Adrenal gland (tissue), 12 donors: Measurements from ENCODE around the gene MPG. TPM values are rescaled to one million over a fixed set of nuclear protein-coding genes. Genes with fewer than 3 reads are reported as not detected.

Source experiments
- DNase-seq, 7 donors: peaks; one replicate each; pipeline ENCODE4 v3.0.0-alpha.2; 2019 to 2020
- H3K27ac ChIP-seq, 5 donors: fragments of 200-600 bp; sonication (generic) in 4 of 5; 1 replicate in 3 of 5; 2 replicates in 2 of 5; pipeline versions ENCODE4 v1.5.1 to v1.8.0; 2016 to 2020; ENCODE audit warnings: mild to moderate bottlenecking in 1 of 5
- H3K27me3 ChIP-seq: fragments of 200-600 bp; 2 replicates; pipeline ENCODE4 v1.8.0; 2021
- H3K36me3 ChIP-seq, 2 donors: fragments of 200-600 bp; replicated peaks in 1 of 2; 1 replicate in 1 of 2; 2 replicates in 1 of 2; pipeline versions ENCODE4 v1.5.1 to v1.8.0; 2018 to 2022
- H3K4me1 ChIP-seq, 2 donors: fragments of 200-600 bp; replicated peaks in 1 of 2; 1 replicate in 1 of 2; 2 replicates in 1 of 2; pipeline versions ENCODE4 v1.5.1 to v1.8.0; 2018 to 2021
- H3K4me3 ChIP-seq, 4 donors: fragments of 200-600 bp; sonication (generic) in 3 of 4; one replicate each; pipeline ENCODE4 v1.5.1; 2016 to 2018
- H3K9me3 ChIP-seq, 3 donors: fragments of 200-600 bp; sonication (generic) in 1 of 3; replicated peaks in 1 of 3; 1 replicate in 2 of 3; 2 replicates in 1 of 3; pipeline versions ENCODE4 v1.5.1 to v1.8.0; 2016 to 2021
- POLR2A ChIP-seq, 2 donors: fragments of 450-650 bp; IDR thresholded peaks; one replicate each; pipeline ENCODE4 v1.6.1; 2017; ENCODE audit warnings: antibody characterized with exemption in 2 of 2, mild to moderate bottlenecking in 2 of 2, moderate library complexity in 1 of 2
- WGBS, 4 donors: extraction: QIAGEN DNeasy Blood & Tissue Kit in 2 of 4; methylation state at CpG; one replicate each; pipeline versions ENCODE4 v1.1.5 to v1.1.7; 2013 to 2017; 5-methylcytosine and 5-hydroxymethylcytosine counted together
- intact Hi-C, 2 donors: fragments of 100-400 bp; cut with DNase I; formaldehyde crosslinking; loops; one replicate each; pipeline versions ENCODE4 v1.14.1 to v1.15.0; 2022 to 2023
- polyA plus RNA-seq, 3 donors: library from polyadenylated mRNA; stranded (reverse); fragments of 200-250 nt in 2 of 3; fragments of 350-450 nt in 1 of 3; fragmentation: Illumina TruSeq in 1 of 3; extraction: RNeasy Lipid Tissue Mini Kit (QIAGEN cat#74804) in 1 of 3; gene quantifications; one replicate each; pipeline ENCODE4 v1.2.3, GENCODE V29; 2013 to 2014
- total RNA-seq, 9 donors: library from RNA; depleted of rRNA in 4 of 9; stranded (reverse); fragments of >200 nt in 4 of 9; fragments of 120-200 nt in 1 of 9; fragmentation: NEBNext Ultra II Directional in 1 of 9; extraction: Animal tissue kit (Norgen Biotek cat#: 25700) in 1 of 9; gene quantifications; one replicate each; pipeline versions ENCODE4 v1.1.0 to v1.2.4, GENCODE V29; 2013 to 2023
- TF ChIP-seq, protein P1 (sequence below), 6 experiments: fragments of 450-650 bp in 4 of 6; fragments of 200-600 bp in 2 of 6; sonication (generic) in 1 of 6; IDR thresholded peaks; 1 replicate in 5 of 6; 2 replicates in 1 of 6; pipeline versions ENCODE4 v1.5.1 to v1.8.0; 2016 to 2021; ENCODE audit warnings: antibody characterized with exemption in 6 of 6, mild to moderate bottlenecking in 2 of 6, moderate library complexity in 1 of 6
- donor health status: healthy with polysubstance abuse.
- donor health status: Bipolar disorder and iron deficiency.
- donor health status: DM: yes; HTN: yes; CAD: no.
- donor health status: DM: no; HTN: no; CAD: no.
- donor health status: DM: no; HTN: no; CAD: no.
- donor health status: DM: yes; HTN: yes; CAD: no.

Gene MPG
- total and polyA plus RNA-seq, 12 donors: 5.0 to 207 (median 91.3) TPM

DNA sequence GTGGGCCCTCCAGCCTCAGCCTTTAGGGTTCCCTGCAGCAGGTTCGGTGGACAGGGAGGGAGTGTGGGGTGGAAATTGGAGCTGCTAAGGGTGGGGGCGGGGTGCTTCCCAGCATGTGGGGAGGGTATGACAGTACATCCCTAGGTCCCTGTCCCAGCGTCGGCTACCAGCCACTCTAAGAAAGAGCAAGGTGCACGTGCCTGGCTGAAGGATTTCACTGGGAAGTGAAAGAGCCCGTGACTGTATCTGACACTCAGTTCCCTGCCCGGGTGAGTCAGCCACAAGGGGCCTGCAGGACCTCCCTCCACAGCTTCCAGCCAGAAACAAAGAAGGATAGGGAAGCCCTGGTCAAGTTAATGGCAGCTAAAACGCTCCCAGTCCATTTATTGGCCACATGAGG is 20.3 kb upstream of the MPG start:
- no peak for TF ChIP-seq POLR2A (IDR thresholded peaks at IDR 0.05)
- intact Hi-C loops: no loop called here
- H3K9me3 ChIP-seq: no peaks in the 10 kb centered on the region
- H3K27ac ChIP-seq: no peak overlapping the region
- peaks cover 5 to 8% of the 10 kb centered on the region in 2 donors for H3K4me1 ChIP-seq
- no peak overlapping the region for H3K4me3 ChIP-seq
- WGBS, 4 donors: 72 to 86% (median 76%) methylated on average over 5 to 8 of the region's 8 CpGs
- DNase-seq: no peak
- peaks cover 0 to 28% of the 10 kb centered on the region in 2 donors for H3K36me3 ChIP-seq
- no peaks in the 10 kb centered on the region for H3K27me3 ChIP-seq

DNA sequence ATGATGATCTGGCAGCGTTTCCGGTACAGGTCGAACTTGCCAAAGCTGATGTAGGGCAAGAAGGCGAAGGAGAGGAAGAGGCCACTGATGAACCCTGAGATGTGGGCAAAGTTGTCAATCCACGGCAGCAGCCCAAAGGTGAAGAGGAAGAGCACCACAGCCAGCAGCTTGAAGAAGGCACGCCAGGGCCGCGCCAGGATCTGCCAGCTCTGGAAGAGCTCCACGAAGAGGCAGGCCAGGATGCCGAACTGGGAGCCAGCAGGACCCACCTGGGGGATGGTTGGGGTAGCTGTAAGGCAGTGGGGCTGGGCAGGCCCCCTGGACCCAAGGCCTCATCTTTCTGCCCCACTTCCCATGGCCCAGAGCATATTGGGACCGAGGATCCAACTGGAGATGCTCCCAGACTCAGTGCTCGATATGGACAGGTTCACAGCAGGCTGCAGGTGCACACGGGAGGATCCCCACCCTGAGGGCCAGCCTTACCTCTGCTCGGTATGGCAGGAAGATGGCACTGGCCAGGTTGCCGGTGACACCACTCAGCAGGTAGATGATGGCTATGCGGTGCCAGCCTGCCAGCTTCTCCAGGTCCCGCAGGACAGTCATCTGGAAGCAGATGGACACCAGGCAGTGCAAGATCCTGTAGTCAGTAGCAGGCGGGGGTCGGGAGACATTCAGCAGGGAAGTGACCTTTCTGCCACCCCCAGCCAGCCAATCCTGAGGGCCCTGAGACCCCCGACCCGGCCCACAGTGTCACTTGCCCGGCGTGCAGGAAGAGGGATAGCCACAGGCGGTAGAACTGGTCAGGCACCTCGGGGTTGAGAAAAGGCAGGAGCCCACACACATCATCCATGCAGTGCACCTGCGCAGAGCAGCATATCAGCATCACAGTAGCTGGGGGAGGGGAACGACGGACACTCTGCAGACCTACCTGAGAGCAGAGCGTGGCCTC is 19.3 kb upstream of the MPG start:
- DNase-seq: no peak
- peaks cover 5 to 6% of the 10 kb centered on the region in 2 donors for H3K4me1 ChIP-seq
- no peak overlapping the region for H3K27ac ChIP-seq
- no peak for TF ChIP-seq POLR2A (IDR thresholded peaks at IDR 0.05)
- TF ChIP-seq, protein P1, sequence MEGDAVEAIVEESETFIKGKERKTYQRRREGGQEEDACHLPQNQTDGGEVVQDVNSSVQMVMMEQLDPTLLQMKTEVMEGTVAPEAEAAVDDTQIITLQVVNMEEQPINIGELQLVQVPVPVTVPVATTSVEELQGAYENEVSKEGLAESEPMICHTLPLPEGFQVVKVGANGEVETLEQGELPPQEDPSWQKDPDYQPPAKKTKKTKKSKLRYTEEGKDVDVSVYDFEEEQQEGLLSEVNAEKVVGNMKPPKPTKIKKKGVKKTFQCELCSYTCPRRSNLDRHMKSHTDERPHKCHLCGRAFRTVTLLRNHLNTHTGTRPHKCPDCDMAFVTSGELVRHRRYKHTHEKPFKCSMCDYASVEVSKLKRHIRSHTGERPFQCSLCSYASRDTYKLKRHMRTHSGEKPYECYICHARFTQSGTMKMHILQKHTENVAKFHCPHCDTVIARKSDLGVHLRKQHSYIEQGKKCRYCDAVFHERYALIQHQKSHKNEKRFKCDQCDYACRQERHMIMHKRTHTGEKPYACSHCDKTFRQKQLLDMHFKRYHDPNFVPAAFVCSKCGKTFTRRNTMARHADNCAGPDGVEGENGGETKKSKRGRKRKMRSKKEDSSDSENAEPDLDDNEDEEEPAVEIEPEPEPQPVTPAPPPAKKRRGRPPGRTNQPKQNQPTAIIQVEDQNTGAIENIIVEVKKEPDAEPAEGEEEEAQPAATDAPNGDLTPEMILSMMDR (IDR thresholded peaks at IDR 0.05): no peak
- no peaks in the 10 kb centered on the region for H3K27me3 ChIP-seq
- H3K9me3 ChIP-seq: no peaks in the 10 kb centered on the region
- intact Hi-C loops: no loop called here
- WGBS, 4 donors: 83 to 88% (median 86%) methylated on average over 16 to 29 of the region's 29 CpGs
- no peak overlapping the region for H3K4me3 ChIP-seq
- H3K36me3 ChIP-seq: peaks cover 0 to 28% of the 10 kb centered on the region in 2 donors

DNA sequence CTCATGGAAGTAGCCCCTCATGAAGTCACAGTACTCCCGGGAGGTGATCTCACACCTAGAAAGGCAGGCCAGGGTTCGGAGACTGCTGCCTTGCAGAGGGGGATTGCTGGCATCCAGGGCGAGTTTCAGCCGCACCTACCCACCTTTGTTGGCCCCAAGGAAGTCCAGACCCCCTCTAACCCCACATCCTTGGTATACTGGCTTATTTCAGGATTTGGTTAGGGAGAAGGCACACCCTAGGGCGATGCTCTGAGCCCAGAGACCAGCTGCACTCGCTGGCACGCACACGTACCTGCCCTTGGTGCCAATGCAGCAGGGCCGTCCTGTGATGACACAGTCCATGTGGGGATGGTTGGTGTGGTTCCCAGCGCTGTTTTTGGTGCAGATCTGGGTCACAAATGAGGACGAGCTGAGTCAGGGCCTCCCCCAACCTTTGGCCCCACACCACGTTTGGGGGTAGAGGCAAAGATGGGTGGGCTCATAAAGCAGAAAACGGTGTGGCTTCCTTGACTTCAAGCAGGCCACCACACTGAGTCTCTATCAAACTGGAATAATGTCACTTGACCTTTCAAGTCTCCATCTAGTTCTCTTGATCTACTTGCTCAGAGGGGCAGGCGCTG is 18.5 kb upstream of the MPG start:
- no peak overlapping the region for H3K27ac ChIP-seq
- peaks cover 0 to 28% of the 10 kb centered on the region in 2 donors for H3K36me3 ChIP-seq
- no peak for DNase-seq
- TF ChIP-seq, protein P1 (IDR thresholded peaks at IDR 0.05): no peak
- TF ChIP-seq POLR2A (IDR thresholded peaks at IDR 0.05): no peak
- intact Hi-C loops: no loop called here
- H3K27me3 ChIP-seq: no peaks in the 10 kb centered on the region
- H3K4me1 ChIP-seq: no peaks in the 10 kb centered on the region
- 80 to 89% (median 85%) methylated on average over 9 to 14 of the region's 14 CpGs for WGBS, 4 donors
- no peak overlapping the region for H3K4me3 ChIP-seq
- no peaks in the 10 kb centered on the region for H3K9me3 ChIP-seq

DNA sequence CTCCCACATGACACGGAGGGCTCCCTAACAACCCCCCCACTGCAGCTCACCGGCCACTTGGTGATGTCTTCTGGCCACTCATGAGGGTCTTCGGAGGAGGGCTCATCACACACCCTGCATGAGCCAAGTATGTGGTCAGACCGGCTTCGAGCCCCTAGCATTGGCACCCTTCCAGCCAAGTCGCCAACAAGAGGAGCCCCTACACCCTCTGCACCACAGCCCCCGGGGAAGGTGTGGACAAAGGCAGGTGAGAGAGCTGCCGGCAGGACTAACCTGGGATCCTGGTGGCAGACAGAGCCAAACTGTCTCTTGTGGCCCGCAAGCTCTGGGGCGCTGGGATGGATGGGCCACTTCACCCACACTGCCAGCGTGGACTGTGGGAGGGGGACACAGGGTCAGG is 17.9 kb upstream of the MPG start:
- intact Hi-C loops: no loop called here
- Histone ChIP-seq H3K9me3 (no peaks in the 10 kb centered on the region), H3K4me1 (no peaks in the 10 kb centered on the region), H3K36me3 (peaks cover 0 to 28% of the 10 kb centered on the region in 2 donors), H3K27me3 (no peaks in the 10 kb centered on the region), H3K27ac (no peak overlapping the region), H3K4me3 (no peak overlapping the region)
- TF ChIP-seq POLR2A (IDR thresholded peaks at IDR 0.05): no peak
- TF ChIP-seq, protein P1 (IDR thresholded peaks at IDR 0.05): no peak
- no peak for DNase-seq
- 79 to 87% (median 83%) methylated on average over 4 to 11 of the region's 11 CpGs for WGBS, 4 donors
